Neutrophil (primary cell): ENCODE results near the gene EGR2.

Experiments
- H3K27ac ChIP-seq: fragments of 200-600 bp; sonication (generic); 2 replicates; pipeline ENCODE4 v1.5.1; 2016; ENCODE audit warnings: mild to moderate bottlenecking, moderate library complexity
- H3K27me3 ChIP-seq: fragments of 200-600 bp; sonication (generic); 2 replicates; pipeline ENCODE4 v1.6.0; 2016; ENCODE audit warnings: mild to moderate bottlenecking
- H3K36me3 ChIP-seq: fragments of 200-600 bp; sonication (generic); 2 replicates; pipeline ENCODE4 v1.5.1; 2017
- H3K4me1 ChIP-seq, 2 experiments: fragments of 200-600 bp in 1 of 2; sonication (generic) in 1 of 2; 1 replicate in 1 of 2; 2 replicates in 1 of 2; pipeline versions ENCODE4 v1.5.1 to v1.6.1; 2013 to 2016; ENCODE audit warnings: low read depth in 1 of 2, low read length in 1 of 2, mild to moderate bottlenecking in 1 of 2, moderate library complexity in 1 of 2; ENCODE audit not compliant: control insufficient read depth in 1 of 2, insufficient read depth in 1 of 2
- H3K4me3 ChIP-seq, 2 experiments: fragments of 200-600 bp in 1 of 2; sonication (generic) in 1 of 2; 1 replicate in 1 of 2; 2 replicates in 1 of 2; pipeline ENCODE4 v1.5.1; 2013 to 2016; ENCODE audit warnings: low read depth in 1 of 2, low read length in 1 of 2, mild to moderate bottlenecking in 1 of 2, moderate library complexity in 1 of 2
- H3K9me3 ChIP-seq: fragments of 200-600 bp; sonication (generic); 2 replicates; pipeline ENCODE4 v1.5.1; 2016
- TF ChIP-seq, protein P1 (sequence below): fragments of 200-600 bp; sonication (generic); IDR thresholded peaks from 2 replicates; pipeline ENCODE4 v1.5.1; 2016; ENCODE audit warnings: antibody characterized with exemption

Gene EGR2

DNA sequence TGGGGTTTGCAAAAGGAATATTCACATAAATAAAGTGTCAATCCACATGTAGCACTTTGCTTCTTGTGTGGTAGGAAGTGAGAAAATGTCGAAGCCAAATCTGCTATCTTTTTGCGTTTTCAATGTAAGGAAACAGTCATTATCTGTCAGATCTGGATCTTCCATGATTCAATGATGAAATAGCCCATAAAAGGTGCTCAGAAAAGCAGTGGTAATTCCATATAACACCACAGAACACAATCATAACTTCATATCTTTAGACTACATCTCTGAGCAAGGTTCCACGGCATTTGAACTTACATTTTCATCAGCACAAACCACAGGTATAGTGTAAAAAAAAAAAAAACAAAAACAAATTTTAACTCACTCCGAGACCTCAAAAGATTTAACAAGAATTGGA is 39.9 kb upstream of the EGR2 start:
- H3K9me3 ChIP-seq: no peaks in the 10 kb centered on the region
- no peak overlapping the region for H3K27ac ChIP-seq
- H3K4me1 ChIP-seq: peaks cover 19 to 23% of the 10 kb centered on the region in 2 experiments
- H3K36me3 ChIP-seq: no peaks in the 10 kb centered on the region
- TF ChIP-seq, protein P1, sequence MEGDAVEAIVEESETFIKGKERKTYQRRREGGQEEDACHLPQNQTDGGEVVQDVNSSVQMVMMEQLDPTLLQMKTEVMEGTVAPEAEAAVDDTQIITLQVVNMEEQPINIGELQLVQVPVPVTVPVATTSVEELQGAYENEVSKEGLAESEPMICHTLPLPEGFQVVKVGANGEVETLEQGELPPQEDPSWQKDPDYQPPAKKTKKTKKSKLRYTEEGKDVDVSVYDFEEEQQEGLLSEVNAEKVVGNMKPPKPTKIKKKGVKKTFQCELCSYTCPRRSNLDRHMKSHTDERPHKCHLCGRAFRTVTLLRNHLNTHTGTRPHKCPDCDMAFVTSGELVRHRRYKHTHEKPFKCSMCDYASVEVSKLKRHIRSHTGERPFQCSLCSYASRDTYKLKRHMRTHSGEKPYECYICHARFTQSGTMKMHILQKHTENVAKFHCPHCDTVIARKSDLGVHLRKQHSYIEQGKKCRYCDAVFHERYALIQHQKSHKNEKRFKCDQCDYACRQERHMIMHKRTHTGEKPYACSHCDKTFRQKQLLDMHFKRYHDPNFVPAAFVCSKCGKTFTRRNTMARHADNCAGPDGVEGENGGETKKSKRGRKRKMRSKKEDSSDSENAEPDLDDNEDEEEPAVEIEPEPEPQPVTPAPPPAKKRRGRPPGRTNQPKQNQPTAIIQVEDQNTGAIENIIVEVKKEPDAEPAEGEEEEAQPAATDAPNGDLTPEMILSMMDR: no peak
- H3K4me3 ChIP-seq: no peak overlapping the region
- H3K27me3 ChIP-seq: peaks cover 65% of the 10 kb centered on the region

DNA sequence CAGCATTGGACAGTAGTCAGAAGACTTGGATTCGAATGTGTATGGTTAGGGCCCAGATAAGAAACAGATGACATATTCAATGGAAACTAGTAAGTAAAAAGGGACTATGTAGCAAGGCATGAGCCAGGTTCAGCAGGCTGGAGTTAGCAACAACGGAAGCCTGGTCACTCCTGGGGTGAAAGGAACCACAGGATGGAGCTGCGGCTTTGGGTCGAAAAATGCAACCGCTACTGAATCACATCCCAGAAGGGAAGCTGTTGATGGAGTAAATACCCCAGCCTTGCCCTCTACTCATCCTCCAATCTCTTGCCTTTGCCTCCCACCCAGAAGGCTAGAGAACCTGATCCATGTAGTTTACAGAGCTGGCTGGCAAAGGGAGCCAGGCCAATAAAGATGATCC is 37.5 kb upstream of the EGR2 start:
- Histone ChIP-seq H3K27me3 (peaks cover 71% of the 10 kb centered on the region), H3K4me1 (peaks cover 19 to 23% of the 10 kb centered on the region in 2 experiments), H3K9me3 (no peaks in the 10 kb centered on the region), H3K4me3 (no peak overlapping the region), H3K36me3 (no peaks in the 10 kb centered on the region), H3K27ac (peak overlapping the region; percentile 46)
- TF ChIP-seq, protein P1: no peak

DNA sequence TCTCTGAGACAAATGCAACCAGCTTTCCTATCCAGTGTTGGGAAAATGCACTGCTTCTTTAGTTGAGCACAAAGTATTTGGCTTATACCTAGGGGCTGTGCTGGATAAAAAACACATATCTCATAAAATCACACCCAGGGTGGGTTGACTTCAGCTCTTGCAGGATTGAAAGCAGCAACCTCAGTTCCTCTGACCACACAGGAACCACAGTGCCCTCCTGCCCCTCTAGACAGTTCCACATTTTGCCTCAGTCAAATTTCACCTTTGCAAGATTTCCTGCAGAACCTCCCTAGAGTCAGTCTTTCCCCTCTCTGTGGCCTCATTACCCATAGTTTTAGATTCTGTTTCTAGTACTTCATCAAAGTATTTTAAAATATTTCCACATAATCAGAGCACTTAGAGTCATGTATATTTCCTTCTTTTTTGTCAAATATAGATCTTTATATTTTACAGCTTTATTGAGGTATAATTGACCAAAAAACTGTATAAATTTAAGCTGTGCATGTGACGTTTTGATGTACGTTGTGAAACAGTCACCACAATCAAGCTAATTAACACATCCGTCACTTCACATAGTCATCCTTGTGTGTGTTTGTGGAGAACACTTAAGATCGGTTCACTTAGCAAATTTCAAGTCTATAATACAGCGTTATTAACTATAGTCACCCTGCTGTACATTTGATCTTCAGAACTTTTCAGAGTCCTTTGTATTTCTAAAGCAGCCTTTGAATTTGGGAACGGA is 37.0 kb upstream of the EGR2 start:
- Histone ChIP-seq H3K4me3 (no peak overlapping the region), H3K27ac (peak overlapping the region; percentile 46), H3K9me3 (no peaks in the 10 kb centered on the region), H3K4me1 (peaks cover 19 to 23% of the 10 kb centered on the region in 2 experiments), H3K27me3 (peaks cover 67% of the 10 kb centered on the region), H3K36me3 (no peaks in the 10 kb centered on the region)
- TF ChIP-seq, protein P1: no peak

DNA sequence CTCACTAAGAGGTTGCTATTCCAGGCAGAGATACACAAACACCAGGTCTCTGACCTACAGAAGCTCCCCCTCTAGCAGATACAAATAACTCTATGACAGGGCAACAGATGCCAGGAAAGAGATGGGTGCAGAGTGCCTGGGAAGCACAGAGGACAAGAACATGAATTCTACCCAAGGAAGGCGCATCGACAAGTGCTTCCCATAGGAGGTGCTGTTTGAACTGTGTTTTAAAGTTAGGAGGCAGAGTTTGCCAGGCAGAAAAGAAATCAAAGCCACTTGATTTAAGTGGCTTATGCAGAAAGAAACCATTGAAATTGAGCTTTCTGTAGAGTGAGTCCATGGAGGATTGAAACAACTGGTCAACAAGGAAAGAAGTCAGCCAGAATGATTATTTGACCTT is 35.3 kb upstream of the EGR2 start:
- no peak overlapping the region for H3K27ac ChIP-seq
- TF ChIP-seq, protein P1: no peak
- no peak overlapping the region for H3K4me3 ChIP-seq
- peaks cover 50% of the 10 kb centered on the region for H3K27me3 ChIP-seq
- H3K36me3 ChIP-seq: no peaks in the 10 kb centered on the region
- H3K4me1 ChIP-seq: peaks cover 19 to 23% of the 10 kb centered on the region in 2 experiments
- peaks cover 10% of the 10 kb centered on the region for H3K9me3 ChIP-seq

DNA sequence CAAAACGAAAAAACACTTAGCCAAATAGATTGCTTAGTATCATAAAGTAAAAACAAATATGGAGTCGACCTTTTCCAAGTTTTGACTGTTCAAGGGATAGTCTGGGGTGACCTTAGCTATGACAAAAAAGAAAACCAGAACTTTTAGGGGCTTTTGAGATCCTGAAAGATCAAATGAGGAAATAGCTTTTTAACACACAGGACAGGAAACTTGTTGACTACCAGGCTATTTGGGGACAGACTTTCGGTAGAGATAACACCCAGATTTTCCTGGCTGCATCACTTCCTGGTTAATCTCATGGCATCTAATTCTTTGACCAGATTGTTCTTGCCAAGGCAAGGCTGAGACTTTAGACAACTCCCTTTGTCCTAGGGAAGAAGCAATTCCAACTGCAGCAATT is 34.5 kb upstream of the EGR2 start:
- H3K9me3 ChIP-seq: peaks cover 10% of the 10 kb centered on the region
- peaks cover 42% of the 10 kb centered on the region for H3K27me3 ChIP-seq
- no peak overlapping the region for H3K27ac ChIP-seq
- TF ChIP-seq, protein P1: no peak
- H3K4me3 ChIP-seq: no peak overlapping the region
- no peaks in the 10 kb centered on the region for H3K36me3 ChIP-seq
- H3K4me1 ChIP-seq: peaks cover 19 to 23% of the 10 kb centered on the region in 2 experiments
